T-helper 22 cell (primary cell): ENCODE data around the gene PDCD1.
"Not testable (repeated sequence)": the region's sequence is repeated elsewhere in the genome, so short reads cannot be mapped to it uniquely, and the experiment has no call there.

ENCODE experiments used
- DNase-seq: peaks from one replicate; pipeline ENCODE4 v3.0.0-alpha.2; 2020; ENCODE audit warnings: low read depth

The PDCD1 gene

DNA sequence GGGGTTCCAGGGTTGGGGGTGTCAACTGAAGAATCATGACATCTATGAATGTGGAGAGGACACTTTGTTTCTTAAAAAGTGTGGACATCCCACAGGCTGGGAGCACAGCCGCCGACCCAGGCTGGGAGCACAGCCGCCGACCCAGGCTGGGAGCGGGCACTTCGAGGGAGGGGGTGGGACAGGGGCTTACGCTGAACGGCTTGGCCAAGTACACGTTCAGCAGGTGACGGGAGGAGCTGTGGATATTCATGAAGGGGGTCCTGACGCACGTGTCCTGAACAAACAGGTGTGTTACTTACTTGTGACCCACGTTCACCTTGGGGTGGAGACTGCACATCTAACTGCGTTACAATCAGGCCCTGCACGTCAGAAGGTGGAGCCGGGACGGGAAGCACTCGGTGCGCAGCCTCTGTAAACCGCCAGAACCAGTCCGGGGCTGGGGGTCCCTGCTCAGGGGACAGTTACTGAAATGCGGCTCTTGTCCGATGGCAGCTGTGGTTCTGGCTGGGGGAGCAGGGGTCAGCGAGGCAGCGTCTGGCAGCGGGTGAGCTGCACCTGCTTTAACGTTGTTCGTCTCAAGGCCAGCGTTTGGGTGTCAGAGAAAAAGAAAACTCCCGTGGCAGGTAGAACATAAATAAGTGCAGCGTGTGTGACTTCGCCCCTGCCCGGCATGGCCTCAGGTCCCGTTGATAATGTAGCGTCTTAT is 58.3 kb downstream of the PDCD1 start:
- DNase-seq = not testable (repeated sequence)
